Peyer's patch (tissue), 4 donors: Measurements from ENCODE around the gene SAA1. TPM values are rescaled to one million over a fixed set of nuclear protein-coding genes. Genes with fewer than 3 reads are reported as not detected.

Experiments
- DNase-seq, 3 donors: peaks; one replicate each; pipeline ENCODE4 v3.0.0-alpha.2; 2017 to 2019
- H3K27ac ChIP-seq, 4 donors: fragments of 200-600 bp; sonication (generic); one replicate each; pipeline ENCODE4 v1.5.1; 2016 to 2019
- H3K27me3 ChIP-seq, 2 donors: fragments of 200-600 bp; sonication (generic); one replicate each; pipeline ENCODE4 v1.5.1; 2019
- H3K36me3 ChIP-seq, 3 donors: fragments of 200-600 bp; sonication (generic); one replicate each; pipeline ENCODE4 v1.5.1; 2016 to 2019
- H3K4me1 ChIP-seq, 4 donors: fragments of 200-600 bp; sonication (generic); one replicate each; pipeline ENCODE4 v1.5.1; 2016 to 2019
- H3K4me3 ChIP-seq, 4 donors: fragments of 200-600 bp; sonication (generic); 1 replicate in 3 of 4; 2 replicates in 1 of 4; pipeline ENCODE4 v1.5.1; 2016 to 2019; ENCODE audit warnings: mild to moderate bottlenecking in 1 of 4
- H3K9me3 ChIP-seq, 4 donors: fragments of 200-600 bp; sonication (generic); one replicate each; pipeline ENCODE4 v1.5.1; 2016 to 2019; ENCODE audit warnings: mild to moderate bottlenecking in 1 of 4
- POLR2A ChIP-seq, 2 donors: fragments of 450-650 bp; IDR thresholded peaks; one replicate each; pipeline ENCODE4 v1.5.1; 2017; ENCODE audit warnings: antibody characterized with exemption in 2 of 2, mild to moderate bottlenecking in 2 of 2, moderate library complexity in 2 of 2
- total RNA-seq, 4 donors: library from RNA; depleted of rRNA; stranded (reverse); fragments of >200 nt; gene quantifications; one replicate each; pipeline ENCODE4 v1.1.0, GENCODE V29; 2016
- TF ChIP-seq, protein P1 (sequence below), 6 experiments: fragments of 450-650 bp in 4 of 6; fragments of 200-600 bp in 2 of 6; sonication (generic) in 1 of 6; IDR thresholded peaks; one replicate each; pipeline ENCODE4 v1.5.1; 2017 to 2019; ENCODE audit warnings: antibody characterized with exemption in 6 of 6, mild to moderate bottlenecking in 3 of 6, moderate library complexity in 1 of 6

Gene SAA1
- 1 to 10 TPM in 1 of 4 donors, not detected in 3; 4.7 TPM for total RNA-seq

DNA sequence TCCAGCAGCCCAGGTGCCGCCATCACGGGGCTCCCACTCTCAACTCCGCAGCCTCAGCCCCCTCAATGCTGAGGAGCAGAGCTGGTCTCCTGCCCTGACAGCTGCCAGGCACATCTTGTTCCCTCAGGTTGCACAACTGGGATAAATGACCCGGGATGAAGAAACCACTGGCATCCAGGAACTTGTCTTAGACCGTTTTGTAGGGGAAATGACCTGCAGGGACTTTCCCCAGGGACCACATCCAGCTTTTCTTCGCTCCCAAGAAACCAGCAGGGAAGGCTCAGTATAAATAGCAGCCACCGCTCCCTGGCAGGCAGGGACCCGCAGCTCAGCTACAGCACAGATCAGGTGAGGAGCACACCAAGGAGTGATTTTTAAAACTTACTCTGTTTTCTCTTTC lies at the start of gene SAA1:
Gene SAA1 (plus strand): TSS at position 316 of the 400 bp plus-strand sequence. CDS start 624 bp downstream, outside the sequence.
- H3K27ac ChIP-seq: no peak within 1 kb of the TSS
- TF ChIP-seq POLR2A (IDR thresholded peaks at IDR 0.05): no peak
- TF ChIP-seq, protein P1, sequence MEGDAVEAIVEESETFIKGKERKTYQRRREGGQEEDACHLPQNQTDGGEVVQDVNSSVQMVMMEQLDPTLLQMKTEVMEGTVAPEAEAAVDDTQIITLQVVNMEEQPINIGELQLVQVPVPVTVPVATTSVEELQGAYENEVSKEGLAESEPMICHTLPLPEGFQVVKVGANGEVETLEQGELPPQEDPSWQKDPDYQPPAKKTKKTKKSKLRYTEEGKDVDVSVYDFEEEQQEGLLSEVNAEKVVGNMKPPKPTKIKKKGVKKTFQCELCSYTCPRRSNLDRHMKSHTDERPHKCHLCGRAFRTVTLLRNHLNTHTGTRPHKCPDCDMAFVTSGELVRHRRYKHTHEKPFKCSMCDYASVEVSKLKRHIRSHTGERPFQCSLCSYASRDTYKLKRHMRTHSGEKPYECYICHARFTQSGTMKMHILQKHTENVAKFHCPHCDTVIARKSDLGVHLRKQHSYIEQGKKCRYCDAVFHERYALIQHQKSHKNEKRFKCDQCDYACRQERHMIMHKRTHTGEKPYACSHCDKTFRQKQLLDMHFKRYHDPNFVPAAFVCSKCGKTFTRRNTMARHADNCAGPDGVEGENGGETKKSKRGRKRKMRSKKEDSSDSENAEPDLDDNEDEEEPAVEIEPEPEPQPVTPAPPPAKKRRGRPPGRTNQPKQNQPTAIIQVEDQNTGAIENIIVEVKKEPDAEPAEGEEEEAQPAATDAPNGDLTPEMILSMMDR (IDR thresholded peaks at IDR 0.05): no peak
- DNase-seq: no peak
- H3K36me3 ChIP-seq: no peaks in the 10 kb centered on the region
- H3K27me3 ChIP-seq: no peaks in the 10 kb centered on the region
- no peaks in the 10 kb centered on the region for H3K4me1 ChIP-seq
- H3K4me3 ChIP-seq: no peak within 1 kb of the TSS
- H3K9me3 ChIP-seq: no peaks in the 10 kb centered on the region

DNA sequence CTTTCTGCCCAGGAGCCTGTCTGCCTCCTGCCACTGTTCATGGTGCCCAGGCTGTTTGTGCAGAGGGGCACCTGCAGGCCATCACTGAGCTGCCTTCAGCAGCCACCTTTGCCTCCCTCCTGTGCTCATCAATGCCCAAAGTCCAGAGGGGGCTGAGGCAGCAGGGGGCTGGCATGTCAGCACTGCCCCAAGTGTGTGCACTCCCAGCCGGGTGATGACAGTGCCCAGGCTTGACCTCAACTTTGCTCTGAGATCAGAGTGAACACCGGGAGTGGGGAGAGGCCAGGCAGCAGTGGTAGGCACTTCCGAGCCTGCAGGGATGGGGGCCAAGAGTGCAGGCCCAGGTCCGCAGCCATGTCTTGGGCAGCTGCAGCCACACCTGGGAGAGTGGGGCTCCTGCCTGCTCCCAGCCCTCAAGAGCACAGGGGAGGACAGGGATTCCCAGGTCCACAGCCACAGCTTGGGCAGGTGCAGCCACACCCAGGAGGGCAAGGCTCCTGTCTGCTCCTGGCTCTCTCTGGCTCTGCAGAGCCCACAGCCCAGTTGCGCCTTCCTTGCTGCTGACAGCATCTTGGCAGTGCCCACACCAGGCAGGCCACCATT lies 44.7 kb upstream of the SAA1 start:
- no peak for DNase-seq
- Histone ChIP-seq H3K4me3 (no peak overlapping the region), H3K36me3 (no peaks in the 10 kb centered on the region), H3K27me3 (no peaks in the 10 kb centered on the region), H3K4me1 (no peaks in the 10 kb centered on the region), H3K9me3 (no peaks in the 10 kb centered on the region), H3K27ac (no peak overlapping the region)
- TF ChIP-seq, protein P1 (IDR thresholded peaks at IDR 0.05): no peak
- no peak for TF ChIP-seq POLR2A (IDR thresholded peaks at IDR 0.05)

DNA sequence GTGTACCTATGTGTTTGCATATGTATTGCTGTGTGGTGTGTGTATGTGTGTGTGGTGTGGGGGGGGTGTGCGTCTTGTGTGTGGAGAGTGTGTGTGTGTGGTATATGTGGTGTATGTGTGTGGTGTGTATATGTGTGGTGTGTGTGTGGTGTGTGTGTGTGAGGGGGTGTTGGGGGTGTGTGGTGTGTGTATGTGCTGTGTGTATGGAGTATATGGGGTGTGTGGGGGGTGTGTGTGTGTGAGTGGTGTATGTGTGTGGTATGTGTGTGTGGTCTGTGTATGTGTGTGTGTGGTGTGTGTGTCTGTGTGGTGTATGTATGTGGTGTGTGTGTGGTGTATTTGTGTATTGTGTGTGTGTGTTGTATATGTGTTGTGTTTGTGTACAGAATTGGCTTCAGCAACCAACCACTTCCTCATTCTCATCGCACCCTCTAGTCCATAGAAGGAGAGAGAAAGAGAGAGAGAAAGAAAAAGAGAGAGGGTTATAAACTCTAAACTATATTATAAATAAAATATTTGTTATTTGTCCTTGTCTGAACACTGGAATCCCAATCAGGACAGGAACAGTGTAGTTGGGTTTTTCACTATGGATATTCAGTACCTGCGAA lies 43.1 kb upstream of the SAA1 start:
- Histone ChIP-seq H3K9me3 (no peaks in the 10 kb centered on the region), H3K27ac (no peak overlapping the region), H3K4me3 (no peak overlapping the region), H3K36me3 (no peaks in the 10 kb centered on the region), H3K27me3 (no peaks in the 10 kb centered on the region), H3K4me1 (no peaks in the 10 kb centered on the region)
- TF ChIP-seq, protein P1 (IDR thresholded peaks at IDR 0.05): no peak
- no peak for TF ChIP-seq POLR2A (IDR thresholded peaks at IDR 0.05)
- no peak for DNase-seq

DNA sequence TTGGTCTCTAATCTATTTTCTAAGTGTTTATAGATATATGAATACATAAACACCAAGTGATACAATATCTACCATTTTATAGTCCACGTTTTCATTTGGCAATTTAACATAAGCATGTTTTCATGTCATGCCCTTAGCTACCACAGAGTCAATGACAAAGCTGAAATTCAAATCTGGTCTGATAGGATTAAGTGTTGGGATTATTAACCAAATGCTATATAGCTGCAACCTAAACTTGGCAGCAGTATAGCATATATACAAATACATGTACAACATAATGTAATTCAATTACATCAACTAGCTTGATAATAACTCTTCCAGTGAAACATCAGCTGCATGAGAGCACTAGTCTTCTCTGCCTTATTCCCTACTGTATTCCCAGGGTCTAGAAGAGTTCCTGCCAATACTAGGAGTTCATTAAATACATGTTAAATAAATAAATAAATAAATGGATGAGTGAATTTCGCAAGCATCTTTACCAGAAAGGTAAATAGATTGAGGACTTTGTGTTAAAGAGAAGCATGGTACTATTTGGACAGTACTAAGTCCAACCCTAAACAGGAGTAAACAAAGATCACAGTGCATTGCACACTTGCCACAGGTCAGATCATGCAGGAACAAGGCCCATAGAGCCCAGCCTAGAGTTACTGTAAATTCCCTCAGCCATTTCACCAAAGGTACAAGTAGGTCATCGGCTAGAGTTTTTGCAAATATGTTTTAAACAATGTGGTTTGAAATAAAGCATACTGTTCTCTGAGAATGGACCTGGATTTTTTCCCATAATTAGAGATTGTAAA lies 42.3 kb upstream of the SAA1 start:
- H3K27ac ChIP-seq: no peak overlapping the region
- no peak overlapping the region for H3K4me3 ChIP-seq
- no peaks in the 10 kb centered on the region for H3K36me3 ChIP-seq
- no peaks in the 10 kb centered on the region for H3K9me3 ChIP-seq
- DNase-seq: no peak
- H3K4me1 ChIP-seq: no peaks in the 10 kb centered on the region
- H3K27me3 ChIP-seq: no peaks in the 10 kb centered on the region
- no peak for TF ChIP-seq POLR2A (IDR thresholded peaks at IDR 0.05)
- TF ChIP-seq, protein P1 (IDR thresholded peaks at IDR 0.05): no peak

DNA sequence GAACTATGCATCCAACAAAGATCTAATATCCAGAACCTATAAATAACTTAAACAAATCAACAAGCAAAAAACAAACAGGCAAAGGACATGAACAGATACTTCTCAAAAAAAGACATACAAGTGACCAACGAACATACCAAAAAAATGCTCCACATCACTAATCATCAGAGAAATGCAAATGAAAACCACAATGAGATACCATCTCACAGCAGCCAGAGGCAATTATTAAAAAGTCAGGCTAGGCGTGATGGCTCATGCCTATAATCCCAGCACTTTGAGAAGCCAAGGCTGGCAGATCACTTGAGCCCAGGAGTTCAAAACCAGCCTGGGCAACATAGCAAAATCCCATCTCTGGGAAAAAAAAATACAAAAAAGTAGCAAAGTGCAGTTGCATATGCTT lies 40.2 kb upstream of the SAA1 start:
- DNase-seq: no peak
- H3K4me3 ChIP-seq: no peak overlapping the region
- no peaks in the 10 kb centered on the region for H3K27me3 ChIP-seq
- H3K27ac ChIP-seq: no peak overlapping the region
- H3K9me3 ChIP-seq: no peaks in the 10 kb centered on the region
- H3K4me1 ChIP-seq: peaks cover 0 to 4% (median 0%) of the 10 kb centered on the region in 4 donors
- TF ChIP-seq, protein P1 (IDR thresholded peaks at IDR 0.05): no peak
- TF ChIP-seq POLR2A (IDR thresholded peaks at IDR 0.05): no peak
- no peaks in the 10 kb centered on the region for H3K36me3 ChIP-seq
